Right atrium auricular region (tissue), 2 donors: Measurements from ENCODE around the gene GKN1. TPM values are rescaled to one million over a fixed set of nuclear protein-coding genes. Genes with fewer than 3 reads are reported as not detected.

Experiments used
- DNase-seq: peaks from one replicate; pipeline ENCODE4 v3.0.0-alpha.2; 2019; ENCODE audit warnings: low spot score
- H3K27ac ChIP-seq, 2 donors: fragments of 200-600 bp; sonication (generic); 1 replicate in 1 of 2; 2 replicates in 1 of 2; pipeline ENCODE4 v1.5.1; 2016 to 2019
- H3K27me3 ChIP-seq, 2 donors: fragments of 200-600 bp; sonication (generic); one replicate each; pipeline versions ENCODE4 v1.5.1 to v1.6.0; 2017 to 2019
- H3K36me3 ChIP-seq: fragments of 200-600 bp; sonication (generic); one replicate; pipeline ENCODE4 v1.5.1; 2016
- H3K4me1 ChIP-seq, 2 donors: fragments of 200-600 bp; sonication (generic); one replicate each; pipeline versions ENCODE4 v1.5.1 to v1.6.0; 2017 to 2019
- H3K4me3 ChIP-seq, 2 donors: fragments of 200-600 bp; sonication (generic); 1 replicate in 1 of 2; 2 replicates in 1 of 2; pipeline ENCODE4 v1.5.1; 2017 to 2019; ENCODE audit warnings: mild to moderate bottlenecking in 1 of 2, moderate library complexity in 1 of 2
- H3K9me3 ChIP-seq, 2 donors: fragments of 200-600 bp; sonication (generic); one replicate each; pipeline ENCODE4 v1.5.1; 2019
- total RNA-seq, 2 donors: library from RNA; depleted of rRNA; stranded (reverse); fragments of >200 nt; gene quantifications; one replicate each; pipeline ENCODE4 v1.1.0, GENCODE V29; 2016
- TF ChIP-seq, protein P1 (sequence below), 2 donors: fragments of 200-600 bp; sonication (generic); IDR thresholded peaks; one replicate each; pipeline ENCODE4 v1.5.1; 2019; ENCODE audit warnings: antibody characterized with exemption in 2 of 2

The GKN1 gene
- total RNA-seq, 2 donors from 2014 or later, result not detected

DNA sequence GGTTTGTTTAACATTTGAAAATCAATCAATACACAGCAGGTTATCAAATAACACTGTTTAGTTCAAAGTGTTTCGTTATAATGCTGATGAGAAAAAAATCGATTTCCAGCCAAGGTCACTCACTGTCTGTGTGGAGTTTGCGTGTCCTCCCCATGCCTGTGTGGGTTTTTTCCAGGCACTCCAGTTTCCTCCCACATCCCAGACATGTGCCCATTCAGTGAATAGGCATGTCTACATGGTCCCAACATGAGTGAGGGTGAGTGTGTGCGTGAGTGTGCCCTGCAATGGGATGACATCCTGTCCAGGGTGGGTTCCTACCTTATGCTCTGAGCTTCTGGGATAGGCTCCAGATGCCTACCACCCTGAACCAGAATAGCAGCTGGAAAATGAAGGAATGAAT is 13.1 kb upstream of the GKN1 start:
- DNase-seq, result no peak
- no peaks in the 10 kb centered on the region for H3K27me3 ChIP-seq
- H3K36me3 ChIP-seq, result no peaks in the 10 kb centered on the region
- TF ChIP-seq, protein P1, sequence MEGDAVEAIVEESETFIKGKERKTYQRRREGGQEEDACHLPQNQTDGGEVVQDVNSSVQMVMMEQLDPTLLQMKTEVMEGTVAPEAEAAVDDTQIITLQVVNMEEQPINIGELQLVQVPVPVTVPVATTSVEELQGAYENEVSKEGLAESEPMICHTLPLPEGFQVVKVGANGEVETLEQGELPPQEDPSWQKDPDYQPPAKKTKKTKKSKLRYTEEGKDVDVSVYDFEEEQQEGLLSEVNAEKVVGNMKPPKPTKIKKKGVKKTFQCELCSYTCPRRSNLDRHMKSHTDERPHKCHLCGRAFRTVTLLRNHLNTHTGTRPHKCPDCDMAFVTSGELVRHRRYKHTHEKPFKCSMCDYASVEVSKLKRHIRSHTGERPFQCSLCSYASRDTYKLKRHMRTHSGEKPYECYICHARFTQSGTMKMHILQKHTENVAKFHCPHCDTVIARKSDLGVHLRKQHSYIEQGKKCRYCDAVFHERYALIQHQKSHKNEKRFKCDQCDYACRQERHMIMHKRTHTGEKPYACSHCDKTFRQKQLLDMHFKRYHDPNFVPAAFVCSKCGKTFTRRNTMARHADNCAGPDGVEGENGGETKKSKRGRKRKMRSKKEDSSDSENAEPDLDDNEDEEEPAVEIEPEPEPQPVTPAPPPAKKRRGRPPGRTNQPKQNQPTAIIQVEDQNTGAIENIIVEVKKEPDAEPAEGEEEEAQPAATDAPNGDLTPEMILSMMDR (IDR thresholded peaks at IDR 0.05), result no peak
- H3K27ac ChIP-seq, result no peak overlapping the region
- no peaks in the 10 kb centered on the region for H3K9me3 ChIP-seq
- no peak overlapping the region for H3K4me3 ChIP-seq
- no peaks in the 10 kb centered on the region for H3K4me1 ChIP-seq

DNA sequence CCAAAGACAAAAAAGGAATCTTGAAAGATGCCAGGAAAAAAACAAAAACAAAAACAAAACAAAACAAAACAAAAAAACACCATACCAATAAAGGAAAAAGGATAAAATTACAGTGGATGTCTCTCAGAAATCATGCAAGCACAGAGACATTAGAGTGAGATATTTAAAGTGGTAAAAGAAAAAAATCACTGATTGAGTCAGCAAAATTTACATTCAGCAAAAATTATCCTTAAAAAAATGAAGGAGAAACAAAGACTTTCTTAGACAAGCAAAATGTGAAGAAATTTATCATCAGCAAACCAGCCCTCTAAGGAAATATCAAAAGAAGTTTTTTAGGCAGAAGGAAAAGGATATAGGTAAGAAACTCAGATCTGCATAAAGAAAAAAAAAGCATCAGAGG is 10.2 kb upstream of the GKN1 start:
- H3K9me3 ChIP-seq, result no peaks in the 10 kb centered on the region

DNA sequence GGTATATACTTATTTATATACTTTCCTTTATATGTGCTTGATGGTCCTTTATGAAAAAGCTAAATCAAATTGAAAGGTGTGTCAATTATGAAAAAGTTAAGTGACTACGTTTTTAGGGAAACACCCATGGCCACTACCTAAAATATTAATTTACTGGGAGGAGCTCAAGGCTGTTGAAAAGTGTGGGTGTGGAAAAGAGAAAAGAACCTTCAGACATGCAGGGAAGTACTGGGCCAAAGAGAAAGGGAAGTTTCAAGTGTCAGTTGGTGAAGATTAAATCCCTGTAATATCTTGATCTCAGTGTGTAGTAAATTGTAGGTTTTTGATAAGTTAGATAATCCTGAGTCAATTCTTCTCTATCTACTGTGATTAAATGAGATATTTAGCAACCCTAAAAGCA is 6.2 kb upstream of the GKN1 start:
- H3K27me3 ChIP-seq, result no peaks in the 10 kb centered on the region
- no peaks in the 10 kb centered on the region for H3K4me1 ChIP-seq
- H3K4me3 ChIP-seq, result no peak overlapping the region
- no peak overlapping the region for H3K27ac ChIP-seq
- no peak for DNase-seq
- TF ChIP-seq, protein P1 (IDR thresholded peaks at IDR 0.05), result no peak
- no peaks in the 10 kb centered on the region for H3K36me3 ChIP-seq
- no peaks in the 10 kb centered on the region for H3K9me3 ChIP-seq

More for the DNA sequence above, 10.2 kb upstream of the GKN1 start:
- H3K27ac ChIP-seq, result no peak overlapping the region
- no peak overlapping the region for H3K4me3 ChIP-seq
- no peaks in the 10 kb centered on the region for H3K36me3 ChIP-seq
- TF ChIP-seq, protein P1 (IDR thresholded peaks at IDR 0.05), result no peak
- no peak for DNase-seq
- no peaks in the 10 kb centered on the region for H3K27me3 ChIP-seq
- no peaks in the 10 kb centered on the region for H3K4me1 ChIP-seq

DNA sequence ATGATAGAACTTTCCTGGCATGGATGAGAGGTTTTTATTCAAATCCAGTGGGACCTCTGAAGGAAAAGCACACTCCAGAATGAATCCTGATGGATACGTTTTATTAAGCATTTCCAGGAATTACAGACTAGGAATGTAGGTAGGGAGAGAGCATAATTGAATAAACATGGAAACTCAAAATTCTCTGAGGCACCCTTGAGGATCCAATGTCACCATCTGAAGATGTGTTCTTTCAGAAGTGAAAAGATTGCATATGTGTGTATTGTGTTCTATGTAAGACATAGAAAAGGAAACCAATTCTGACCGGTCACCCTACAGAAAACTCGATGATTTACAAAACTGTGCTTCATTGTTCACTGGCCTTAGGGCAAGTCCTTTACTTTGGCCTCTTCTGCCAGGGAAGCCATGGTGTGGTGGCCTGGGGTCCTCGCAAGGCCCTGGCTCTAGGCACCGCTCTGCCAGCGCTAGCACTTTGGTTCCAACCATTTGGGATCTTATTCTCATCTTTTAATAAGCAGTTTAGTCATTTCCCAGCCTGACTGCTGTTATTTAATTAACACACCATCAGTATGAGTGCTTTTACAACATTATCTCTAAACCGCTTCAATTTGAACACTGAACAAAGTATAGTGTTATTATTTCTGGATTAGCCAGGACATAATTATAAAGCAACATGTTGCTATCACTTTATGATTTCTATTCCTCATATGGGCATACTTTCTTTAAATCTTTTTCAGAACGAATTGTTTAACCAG is 4.5 kb upstream of the GKN1 start:
- no peak for DNase-seq
- no peak overlapping the region for H3K27ac ChIP-seq
- TF ChIP-seq, protein P1 (IDR thresholded peaks at IDR 0.05), result no peak

DNA sequence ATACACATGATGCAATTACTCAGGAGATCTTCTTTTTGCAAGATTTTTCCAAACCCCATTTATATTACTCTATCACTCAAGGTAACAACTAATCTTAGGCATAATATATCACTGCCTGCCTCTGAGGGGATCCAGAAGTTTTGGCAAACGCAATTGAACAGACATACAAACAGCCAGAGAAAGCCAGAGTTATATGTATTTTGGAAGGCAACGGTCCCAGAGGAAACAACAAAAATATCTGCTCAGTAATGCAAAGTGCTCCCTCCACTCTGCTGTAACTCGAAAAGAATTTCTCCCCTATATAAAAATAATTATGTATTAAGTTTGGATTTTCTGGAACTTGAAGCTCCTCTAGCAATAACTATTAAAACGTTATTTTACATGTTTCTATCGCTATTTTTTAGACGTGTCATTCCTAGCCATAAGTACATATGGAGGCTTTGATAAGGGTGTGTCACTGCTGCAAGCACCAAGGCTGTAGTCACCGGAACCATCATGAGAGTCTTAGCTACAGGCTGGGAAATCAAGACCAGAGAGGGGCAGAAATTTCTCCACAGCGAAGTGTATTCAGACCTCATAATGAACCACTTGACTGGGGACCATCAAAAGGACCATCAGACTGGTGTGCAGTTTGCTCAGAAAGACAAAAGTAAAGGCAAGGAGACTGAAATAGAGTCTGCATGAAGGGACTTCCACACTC is 3.7 kb upstream of the GKN1 start:
- no peaks in the 10 kb centered on the region for H3K36me3 ChIP-seq
- no peaks in the 10 kb centered on the region for H3K4me1 ChIP-seq
- no peak overlapping the region for H3K27ac ChIP-seq
- H3K4me3 ChIP-seq, result no peak overlapping the region
- TF ChIP-seq, protein P1 (IDR thresholded peaks at IDR 0.05), result no peak
- DNase-seq, result no peak
- no peaks in the 10 kb centered on the region for H3K9me3 ChIP-seq
- no peaks in the 10 kb centered on the region for H3K27me3 ChIP-seq

More for the DNA sequence above, 4.5 kb upstream of the GKN1 start:
- no peaks in the 10 kb centered on the region for H3K36me3 ChIP-seq
- H3K27me3 ChIP-seq, result no peaks in the 10 kb centered on the region
- no peak overlapping the region for H3K4me3 ChIP-seq
- H3K9me3 ChIP-seq, result no peaks in the 10 kb centered on the region
- no peaks in the 10 kb centered on the region for H3K4me1 ChIP-seq
